NCI-H1048 (cell line): Measurements from ENCODE around the gene LNX2.

Experiments used
- DNase-seq: peaks from one replicate; lab custom pipeline; 2025; lab: John Stamatoyannopoulos, UW

LNX2 gene

DNA sequence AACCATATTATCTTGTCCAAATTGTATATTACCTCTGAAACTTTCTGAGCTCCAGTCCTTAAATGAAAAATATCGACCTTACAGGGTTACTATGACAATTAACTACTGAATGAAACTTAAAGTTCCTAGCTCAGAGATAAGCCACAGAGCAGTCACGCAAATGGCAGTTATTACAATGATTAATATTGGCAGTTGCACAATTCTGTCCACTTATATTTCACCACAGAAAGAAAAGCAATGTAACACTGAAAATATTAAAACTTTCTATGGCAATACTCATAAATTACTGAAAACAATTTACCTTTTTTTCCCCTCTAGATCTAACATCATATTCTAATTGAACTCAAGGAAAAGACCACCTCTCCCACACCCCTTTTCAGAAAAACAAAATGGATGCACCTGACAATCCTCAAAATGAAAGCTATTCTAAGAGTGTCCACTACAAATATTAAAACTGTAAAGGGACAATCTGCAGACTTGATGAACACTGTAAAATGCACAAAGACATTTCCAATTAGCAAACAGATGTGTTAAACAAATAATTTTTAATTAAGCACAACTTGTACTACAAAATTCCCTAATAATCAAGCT lies 14.6 kb downstream of the LNX2 start:
- no peak for DNase-seq

DNA sequence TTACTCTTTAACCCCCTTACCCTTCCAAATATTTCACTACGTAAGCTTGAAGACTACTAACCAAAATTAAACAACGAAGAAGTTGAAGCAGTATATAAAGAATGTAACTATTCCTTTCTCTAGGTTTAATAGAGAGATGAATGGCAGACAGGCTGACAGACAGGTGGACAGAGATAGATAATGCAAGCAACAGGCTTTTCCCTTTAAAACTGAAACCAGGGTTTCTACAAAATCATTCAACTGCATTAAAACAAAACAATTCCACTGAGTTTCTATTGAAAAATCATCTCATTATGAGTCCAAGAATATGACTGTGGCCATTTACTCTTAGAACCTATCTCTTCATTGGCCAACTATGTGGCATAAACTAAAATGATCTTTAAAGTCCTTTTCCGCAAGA lies 15.2 kb downstream of the LNX2 start:
- no peak for DNase-seq

DNA sequence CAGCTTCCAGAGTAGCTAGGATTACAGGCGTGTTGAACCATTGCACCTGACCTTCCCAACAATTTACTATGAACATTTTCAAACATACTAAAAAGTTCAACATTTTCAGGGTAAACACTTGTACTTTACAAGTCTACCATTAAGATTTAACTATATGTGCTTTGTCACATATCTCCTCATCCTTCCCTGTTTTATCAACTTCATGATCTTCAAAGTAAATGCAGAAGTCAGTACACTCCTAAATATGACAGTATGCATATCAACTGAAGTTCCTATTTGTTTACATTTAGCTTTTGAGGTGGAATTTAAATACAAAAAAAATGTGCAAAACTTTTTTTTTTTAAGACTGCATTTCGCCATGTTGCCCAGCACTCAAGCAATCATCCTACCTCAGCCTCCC lies 18.5 kb downstream of the LNX2 start:
- no peak for DNase-seq

DNA sequence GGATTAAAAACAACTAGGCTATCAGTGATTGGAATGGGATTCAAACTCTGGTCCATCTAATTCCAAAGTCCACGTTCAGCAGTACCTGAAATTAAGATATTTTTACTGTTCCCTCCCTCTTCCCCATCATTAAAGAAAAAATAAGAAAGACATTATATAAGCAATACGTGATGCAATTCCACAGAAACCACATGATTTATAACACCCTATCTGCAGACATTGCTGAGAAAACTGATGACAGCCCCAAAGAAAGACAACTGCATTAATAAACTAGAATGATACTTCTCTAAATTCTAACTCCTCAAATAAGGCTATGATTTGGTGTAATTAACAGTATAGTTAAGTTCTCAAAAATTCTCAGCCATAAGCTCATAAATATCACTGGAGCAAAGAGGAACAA lies 19.1 kb downstream of the LNX2 start:
- no peak for DNase-seq

DNA sequence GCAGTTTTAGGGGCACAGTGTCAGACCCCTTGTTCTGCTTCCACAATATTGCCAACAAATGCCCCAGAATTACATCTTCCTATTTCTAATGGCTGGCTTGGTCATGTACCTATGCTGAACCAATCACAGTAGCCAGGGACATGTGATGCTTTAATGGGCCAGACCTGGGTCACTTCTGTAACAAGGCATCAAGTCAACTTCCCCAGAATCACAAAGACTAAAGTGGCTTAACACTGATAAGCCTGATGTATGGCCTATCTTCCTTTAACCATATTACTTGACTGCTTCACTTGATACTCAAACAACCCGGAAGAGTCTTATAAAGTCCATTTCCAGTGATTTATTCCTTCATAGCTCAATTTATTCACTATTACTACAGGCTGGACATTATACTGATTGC lies 19.6 kb downstream of the LNX2 start:
- no peak for DNase-seq

DNA sequence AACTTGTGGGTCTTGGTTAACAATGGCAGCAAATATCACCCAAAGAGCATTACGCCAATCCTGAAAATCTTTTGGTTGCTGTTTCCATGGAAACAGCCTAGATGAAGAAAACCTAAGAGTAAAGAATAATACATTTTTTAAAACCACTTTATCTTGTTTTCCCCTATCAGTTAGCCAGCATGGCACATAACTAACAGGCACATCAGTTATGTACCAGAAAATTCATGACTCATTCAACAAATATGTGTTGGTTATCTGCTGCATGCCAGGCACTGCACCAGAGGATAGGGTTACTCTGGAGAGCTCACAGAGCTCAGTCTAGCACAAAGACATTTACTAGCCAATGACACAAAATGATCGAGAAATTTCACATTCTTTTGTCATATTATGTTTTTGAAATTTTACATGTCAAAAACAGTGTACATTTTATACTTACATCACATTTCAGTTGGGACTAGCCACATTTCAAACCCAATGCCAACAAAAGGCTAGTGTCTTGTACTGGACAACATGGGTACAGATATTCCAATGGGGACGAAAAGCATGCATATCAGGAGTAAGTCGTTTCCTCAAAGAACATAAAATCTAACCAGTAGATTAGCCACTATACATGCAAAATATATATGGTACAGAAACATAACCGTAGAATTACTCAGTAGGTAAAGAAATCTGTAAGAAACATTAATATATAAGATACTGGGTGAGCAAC lies 20.3 kb downstream of the LNX2 start:
- no peak for DNase-seq

DNA sequence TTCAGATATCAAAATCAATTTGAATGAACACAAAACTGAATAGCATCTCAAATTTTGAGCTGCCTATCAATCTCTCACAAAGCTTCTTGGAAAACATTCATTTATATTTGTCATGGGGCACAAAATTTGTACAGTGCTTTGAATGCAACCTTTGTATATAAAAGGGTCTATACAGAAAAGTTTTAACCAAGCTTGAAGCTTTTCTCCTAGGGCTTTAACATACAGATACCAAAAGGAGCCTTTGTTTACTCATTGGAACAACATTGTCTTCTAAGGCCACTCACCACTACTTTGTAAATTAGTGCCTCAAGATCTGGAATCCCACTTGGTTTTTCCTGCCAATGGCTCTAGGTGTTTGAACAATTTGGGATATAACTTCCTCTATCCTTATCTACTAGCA lies 21.2 kb downstream of the LNX2 start:
- DNase-seq = no peak

DNA sequence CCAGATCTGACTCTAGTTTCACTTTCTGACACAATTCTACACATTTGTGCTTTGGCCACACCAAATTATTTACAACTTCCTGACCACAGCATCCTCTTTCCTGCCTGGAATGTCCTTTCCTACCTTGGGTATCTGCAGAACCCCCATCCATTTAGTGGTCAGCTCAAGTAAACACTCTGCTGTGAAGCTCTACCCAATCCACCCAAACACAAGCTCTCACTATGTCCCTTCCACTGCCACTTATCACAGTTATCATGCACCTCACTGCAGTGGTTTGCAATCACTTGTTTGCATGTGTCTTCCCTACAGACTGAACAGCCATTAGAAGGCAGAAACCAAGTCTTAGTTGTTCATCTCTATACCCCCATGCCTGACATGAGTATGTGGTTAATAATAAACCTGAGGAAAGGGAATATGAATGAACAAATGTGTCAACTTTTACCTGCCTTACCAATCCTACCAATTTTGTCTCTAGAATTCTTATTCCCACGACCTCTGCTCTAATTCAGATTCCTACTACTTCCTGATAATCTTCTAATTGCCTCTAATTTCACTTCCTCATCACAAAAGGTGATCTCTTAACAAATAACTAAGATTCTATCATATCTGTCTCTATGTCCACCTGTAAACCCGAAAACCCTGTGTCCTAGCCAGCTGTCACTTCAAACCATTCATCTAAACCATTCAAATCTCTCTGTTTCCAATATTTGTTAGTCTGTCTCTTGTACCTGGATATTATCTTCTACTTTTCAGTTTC lies 25.1 kb downstream of the LNX2 start:
- no peak for DNase-seq

DNA sequence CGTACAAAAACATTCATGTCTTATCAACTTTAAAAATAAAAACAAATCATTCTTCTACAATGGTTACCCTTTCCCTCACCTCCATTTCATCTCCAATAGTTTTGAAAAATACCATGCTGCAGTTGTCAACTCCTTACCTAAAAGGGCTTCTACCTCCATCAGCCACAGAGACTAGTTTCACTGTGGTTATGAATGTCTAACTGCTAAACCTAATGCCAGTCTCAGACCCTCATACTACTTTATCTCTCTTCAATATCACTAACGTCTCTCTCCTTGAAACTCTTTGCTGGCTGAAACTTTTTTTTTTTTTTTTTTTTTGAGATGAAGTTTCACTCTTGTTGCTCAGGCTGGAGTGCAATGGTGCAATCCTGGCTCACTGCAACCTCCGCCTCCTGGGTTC lies 27.1 kb downstream of the LNX2 start:
- DNase-seq = no peak

DNA sequence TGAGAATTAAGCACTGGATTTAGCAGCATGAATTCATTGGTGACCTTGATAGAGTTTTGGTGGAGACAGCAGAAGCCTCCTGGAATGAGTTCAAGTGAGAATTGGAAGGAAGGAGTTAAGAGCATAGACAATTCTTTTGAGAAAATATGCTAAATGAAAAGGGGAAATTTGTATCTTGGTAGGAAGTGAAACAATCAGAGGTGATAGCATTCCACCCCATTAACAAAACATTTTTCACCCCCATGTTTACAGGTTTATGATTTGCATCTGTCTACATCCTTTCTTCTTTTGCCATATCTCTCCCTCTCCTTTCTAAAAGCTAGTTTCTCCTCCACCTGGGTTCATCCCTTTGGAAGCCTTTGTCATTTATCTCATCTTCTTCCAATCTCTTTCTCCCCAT lies 27.5 kb downstream of the LNX2 start:
- no peak for DNase-seq

DNA sequence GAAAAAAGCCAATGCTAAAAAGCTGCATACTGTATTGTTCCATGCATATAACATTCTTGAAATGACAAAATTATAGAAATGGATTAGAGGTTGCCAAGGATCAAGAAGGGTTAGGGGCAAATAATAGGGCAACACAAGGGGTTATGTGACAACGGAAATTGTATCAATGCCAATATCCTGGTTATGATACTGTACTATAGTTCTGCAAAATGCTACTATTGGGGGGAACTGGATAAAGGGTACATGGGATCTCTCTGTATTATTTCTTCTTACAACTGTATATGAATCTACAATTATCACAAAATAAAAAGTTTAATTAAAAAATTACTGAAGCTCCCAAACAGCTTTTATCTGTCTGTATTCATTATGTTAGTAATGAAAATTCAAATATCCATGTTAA lies 31.9 kb downstream of the LNX2 start:
- DNase-seq = no peak

DNA sequence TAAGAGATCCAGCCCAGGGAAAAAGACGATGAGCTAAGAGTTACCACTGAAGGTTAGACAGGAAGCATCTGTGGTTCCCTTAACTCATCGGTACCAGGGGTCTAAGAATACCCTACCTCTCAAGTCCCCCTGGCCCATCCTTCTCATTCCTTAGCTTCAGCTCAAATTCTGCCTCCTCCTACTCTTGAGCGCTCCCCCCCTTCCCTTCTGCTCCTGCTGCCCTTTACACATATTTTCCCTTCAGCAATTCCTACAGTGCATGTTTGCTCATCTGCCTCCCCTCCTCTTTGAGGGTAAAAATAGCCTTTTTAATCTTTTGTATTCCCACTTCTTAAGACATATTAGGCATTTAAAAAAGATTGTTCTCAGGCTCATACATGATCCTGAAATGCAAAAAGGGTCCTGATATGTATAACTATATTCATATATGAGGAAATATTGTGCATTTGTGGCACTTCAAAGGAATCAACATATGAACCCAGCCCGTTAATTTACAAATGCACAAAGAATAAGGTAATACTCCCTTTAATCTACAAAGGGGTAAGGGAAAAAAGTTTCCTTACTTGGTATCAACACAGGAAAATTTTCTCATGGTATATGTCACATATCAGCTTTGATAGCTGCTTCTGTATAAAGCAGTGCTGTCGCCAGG lies 33.1 kb downstream of the LNX2 start:
- DNase-seq = no peak

DNA sequence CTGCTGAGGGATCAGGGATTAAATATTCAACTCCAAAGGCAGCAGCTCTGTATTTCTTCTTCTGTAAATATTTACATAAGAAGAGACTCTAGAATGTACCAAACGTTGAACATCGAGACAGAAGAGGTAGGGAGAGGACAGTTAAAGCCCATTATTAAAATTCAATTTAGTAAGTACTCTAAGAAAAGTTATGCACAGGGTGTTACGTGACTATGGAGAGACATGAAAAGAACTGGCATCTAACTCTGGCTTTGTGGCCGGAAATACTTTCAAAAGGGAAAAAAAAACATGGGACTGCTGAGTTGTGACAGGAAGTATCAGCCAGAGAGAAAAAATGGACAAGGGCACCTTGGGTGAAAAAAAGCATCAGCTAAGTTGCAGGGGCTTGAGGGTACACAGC lies 36.7 kb downstream of the LNX2 start:
- DNase-seq = no peak

DNA sequence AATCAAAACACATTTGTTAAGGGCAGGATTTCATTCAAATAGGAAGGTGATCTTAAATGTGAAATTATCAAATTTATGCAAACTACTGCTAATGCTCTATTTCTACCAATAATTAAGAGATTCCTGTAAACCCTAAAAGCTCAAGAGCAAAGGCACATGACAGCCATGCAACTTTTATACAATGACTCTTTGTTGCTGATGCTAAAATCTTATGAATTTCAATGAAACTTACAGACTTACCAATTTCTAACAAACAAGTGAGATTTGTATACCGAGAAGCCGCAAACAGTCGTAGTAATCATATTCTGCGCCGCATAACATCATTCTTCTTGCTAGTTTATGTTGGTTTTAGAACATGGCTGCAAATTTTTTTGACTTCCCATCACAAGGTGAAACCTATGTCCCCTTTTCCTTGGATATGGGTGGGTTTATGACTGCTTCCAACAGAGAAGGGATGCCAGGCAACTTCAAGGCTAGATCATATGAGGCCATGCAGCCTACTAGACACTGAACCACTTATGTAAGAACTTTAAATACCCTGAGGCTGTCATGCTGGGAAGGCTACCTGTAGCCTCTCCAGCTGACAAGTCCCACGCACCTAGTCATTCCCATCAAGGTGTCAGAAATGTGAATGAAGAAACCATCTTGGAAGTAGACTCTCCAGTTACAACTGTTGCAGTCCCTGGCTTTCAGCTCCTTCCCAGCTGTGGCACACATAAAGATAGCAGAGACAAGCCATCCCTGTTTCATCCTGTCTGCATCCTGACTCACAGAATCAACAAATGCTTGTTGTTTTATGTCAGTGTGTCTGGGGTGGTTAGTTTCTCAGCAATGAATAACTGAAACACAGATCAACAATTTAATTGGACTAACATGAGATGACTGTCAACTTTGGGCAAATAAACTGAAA lies 42.0 kb downstream of the LNX2 start:
- peak; percentile 15 for DNase-seq

DNA sequence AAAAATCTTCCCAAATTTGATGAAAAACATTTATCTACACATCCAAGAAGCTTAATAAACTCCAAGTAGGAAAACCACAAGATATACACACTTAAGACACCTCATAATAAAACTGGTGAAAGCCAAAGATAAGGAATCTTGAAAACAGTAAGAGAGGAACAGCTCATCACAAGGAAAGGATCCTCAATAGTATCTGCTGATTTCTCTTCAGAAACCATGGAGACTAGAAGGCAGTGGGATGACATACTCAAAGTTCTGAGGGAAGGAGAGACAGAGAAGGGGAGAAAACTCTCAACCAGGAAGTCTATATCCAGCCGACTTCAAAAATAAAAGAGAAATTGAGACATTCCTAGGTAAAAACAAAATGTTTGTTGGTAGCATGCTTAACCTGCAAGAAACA lies 45.7 kb downstream of the LNX2 start:
- DNase-seq = no peak

DNA sequence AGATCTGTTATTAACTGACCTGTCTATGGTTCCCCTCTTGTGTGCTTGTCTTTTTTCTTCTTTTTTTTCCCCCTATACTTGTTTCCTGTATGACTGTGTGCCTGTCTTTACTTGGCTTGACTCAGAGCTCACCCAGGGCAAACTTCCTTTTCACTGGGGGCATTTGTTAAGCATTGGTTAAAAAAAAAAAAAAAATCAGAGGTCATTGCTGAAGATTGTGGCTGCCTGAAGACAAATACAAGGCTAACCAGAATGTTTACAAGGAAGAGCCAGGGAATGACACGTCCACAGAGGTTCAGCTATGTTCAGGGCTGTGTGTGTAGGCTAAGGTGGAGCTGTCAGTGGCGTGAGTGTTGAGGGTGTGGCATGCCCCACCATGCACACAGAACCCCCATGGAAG lies 47.1 kb downstream of the LNX2 start:
- DNase-seq = no peak

DNA sequence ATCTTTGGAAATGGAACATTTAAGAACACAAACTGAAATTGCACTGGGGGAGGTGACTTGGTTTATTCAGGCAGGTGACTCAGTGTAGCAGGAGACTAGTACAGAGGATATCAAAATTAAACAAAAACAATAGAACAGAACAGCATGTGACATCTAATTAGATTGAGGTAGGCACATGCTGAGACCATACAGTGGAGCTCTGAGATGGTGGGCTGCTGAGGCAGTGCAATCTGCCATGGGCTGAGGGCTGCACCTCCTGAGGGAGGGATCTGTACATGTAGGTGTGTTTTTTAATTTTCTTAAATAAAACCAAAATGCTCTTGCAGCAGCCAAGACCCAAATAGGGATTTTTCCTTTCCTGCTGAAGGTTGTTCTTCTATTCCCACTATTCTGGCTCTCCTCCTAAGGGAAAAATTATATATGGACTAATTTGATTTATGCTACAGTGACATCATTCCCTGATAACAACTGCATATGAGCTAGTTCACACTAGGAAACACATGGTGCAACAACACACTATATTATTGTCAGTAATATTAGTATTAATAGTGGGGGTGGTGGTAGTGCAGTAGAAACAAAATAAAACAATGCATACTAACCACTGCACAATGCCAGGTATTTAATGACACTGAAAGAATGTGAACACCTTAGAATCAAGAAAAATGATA lies 48.0 kb downstream of the LNX2 start:
- no peak for DNase-seq

DNA sequence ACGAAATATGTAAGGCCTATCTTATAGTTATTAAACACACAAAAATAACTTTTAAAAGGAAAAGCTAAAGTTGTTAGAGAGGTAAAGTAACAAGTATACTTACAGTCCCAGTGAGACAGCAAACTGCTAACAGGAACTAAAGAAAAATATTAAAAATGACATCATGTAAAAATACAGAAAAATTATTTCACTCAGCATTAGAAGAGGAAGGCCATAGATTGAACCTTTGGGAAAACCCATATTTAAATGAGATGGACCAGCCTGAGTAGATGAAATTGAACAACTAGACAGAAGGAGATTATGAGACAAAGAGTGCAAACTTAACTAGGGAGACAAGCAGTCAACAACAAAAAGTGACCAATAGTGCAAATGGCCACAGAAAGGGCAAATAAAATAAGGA lies 49.4 kb downstream of the LNX2 start:
- no peak for DNase-seq

DNA sequence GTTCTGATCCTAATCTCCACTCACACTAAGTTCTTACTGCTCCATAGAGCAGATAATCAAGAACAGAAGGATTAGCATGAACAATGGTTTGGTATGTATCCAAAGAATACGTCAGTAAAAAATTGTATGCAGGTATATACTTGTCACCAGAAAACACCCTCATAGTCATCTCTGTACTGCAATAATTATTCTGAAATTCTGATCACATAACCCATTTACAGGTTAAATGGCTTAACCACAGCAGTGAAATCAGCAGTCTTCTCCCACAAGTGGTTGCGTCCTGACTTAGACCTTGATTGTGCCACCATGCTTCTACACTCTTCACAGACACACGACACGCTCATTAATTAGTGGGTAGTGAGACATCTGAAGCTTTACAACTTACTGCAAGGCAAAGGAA lies 50.9 kb downstream of the LNX2 start:
- DNase-seq = no peak

DNA sequence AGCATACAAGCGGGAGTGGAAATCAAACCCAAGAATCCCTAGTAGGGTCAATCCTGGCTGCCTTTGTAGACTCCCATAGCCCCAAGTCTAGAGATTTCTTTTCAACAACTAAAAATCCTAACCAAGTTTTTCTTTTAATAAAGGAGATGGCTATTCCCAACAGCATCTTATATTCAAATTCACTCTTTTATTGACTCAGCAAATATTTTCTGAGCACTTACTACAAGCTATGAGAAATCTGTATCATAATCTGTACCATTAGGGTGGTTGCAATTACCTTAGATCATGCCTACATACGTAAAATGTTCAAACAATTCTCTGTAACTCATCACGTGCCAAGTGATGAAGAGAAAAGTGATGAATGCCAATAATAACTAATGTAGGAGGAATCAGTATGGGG lies 54.5 kb downstream of the LNX2 start:
- no peak for DNase-seq

DNA sequence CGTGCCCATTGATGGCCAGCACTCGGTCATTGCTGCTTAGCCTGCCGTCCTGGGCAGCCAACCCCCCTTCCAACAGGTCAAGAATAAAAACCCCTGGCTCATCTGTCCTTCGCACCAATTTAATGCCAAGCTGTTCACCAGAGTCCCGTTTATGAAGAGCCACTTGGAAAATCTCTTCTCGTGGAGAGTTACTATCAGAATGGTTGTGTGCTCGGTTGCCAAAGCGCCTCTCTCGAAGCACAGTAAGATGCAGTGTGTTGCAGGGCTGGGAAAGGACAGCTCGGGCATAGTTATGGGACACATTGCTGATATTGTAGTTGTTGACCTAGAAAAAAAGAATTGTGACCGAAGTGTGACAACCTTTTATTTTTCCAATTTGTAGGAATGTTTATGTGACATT lies 57.9 kb downstream of the LNX2 start:
- DNase-seq = no peak
